Stimulated activated CD4-positive, alpha-beta T cell treated with anti-CD3 and anti-CD28 coated beads, Interleukin-12 subunit alpha, Interleukin-12 subunit beta, amount 100 ng/mL, for 4 hours (primary cell): ENCODE measurements around the gene TMEM154.

ENCODE experiments used
- DNase-seq: peaks from one replicate; pipeline ENCODE4 v3.0.0-alpha.2; 2020

The TMEM154 gene, protein sequence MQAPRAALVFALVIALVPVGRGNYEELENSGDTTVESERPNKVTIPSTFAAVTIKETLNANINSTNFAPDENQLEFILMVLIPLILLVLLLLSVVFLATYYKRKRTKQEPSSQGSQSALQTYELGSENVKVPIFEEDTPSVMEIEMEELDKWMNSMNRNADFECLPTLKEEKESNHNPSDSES

GRCh38 chr4:152679414-152680281 lies at the start of gene TMEM154:
TSS of gene TMEM154 (minus strand) at chr4:152679997. CDS start at chr4:152679933, 64 bp downstream.
- DNase-seq, result peak; percentile 45

GRCh38 chr4:152729466-152729865 lies 49.7 kb upstream of the TMEM154 start:
- DNase-seq, result no peak

DNA sequence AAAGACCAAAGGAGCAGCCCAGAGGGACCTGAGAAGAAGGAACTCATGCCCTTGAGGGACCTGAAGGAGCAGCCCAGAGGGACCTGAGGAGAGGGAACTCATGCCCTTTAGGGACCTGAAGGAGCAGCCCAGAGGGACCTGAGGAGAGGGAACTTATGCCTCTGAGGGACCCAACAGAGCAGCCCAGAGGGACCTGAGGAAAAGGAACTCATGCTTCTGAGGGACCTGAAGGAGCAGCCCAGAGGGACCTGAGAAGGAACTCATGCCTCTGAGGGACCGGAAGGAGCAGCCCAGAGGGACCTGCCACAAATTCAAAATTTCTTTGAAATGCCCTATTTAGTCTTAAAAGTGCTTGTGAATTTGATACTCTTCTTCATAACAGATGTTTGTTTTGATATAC lies 48.5 kb upstream of the TMEM154 start:
- no peak for DNase-seq

DNA sequence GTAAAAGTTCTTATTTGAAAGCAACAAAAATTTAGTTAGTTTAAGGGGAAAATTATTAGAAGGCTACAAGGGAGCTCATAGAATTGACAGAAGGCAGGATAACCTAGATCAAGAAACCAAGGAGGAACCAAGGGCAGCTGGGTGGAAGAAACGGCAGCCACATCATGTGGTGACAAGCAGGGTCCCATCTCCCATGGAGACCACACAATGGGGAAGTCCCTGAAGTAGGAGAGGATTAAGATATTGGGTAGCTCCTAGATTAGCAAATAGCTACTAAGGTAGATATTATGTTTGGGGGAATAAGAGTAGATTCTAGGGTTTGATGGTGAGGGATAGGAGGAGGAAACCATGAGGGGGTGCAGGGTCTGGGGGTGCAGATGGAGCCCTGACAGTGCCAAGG lies 48.0 kb upstream of the TMEM154 start:
- no peak for DNase-seq

- DNase-seq, result no peak
These were observed 44.7 kb upstream of the TMEM154 start for GRCh38 chr4:152724494-152724893.

GRCh38 chr4:152723236-152723635 lies 43.4 kb upstream of the TMEM154 start:
- DNase-seq, result no peak

DNA sequence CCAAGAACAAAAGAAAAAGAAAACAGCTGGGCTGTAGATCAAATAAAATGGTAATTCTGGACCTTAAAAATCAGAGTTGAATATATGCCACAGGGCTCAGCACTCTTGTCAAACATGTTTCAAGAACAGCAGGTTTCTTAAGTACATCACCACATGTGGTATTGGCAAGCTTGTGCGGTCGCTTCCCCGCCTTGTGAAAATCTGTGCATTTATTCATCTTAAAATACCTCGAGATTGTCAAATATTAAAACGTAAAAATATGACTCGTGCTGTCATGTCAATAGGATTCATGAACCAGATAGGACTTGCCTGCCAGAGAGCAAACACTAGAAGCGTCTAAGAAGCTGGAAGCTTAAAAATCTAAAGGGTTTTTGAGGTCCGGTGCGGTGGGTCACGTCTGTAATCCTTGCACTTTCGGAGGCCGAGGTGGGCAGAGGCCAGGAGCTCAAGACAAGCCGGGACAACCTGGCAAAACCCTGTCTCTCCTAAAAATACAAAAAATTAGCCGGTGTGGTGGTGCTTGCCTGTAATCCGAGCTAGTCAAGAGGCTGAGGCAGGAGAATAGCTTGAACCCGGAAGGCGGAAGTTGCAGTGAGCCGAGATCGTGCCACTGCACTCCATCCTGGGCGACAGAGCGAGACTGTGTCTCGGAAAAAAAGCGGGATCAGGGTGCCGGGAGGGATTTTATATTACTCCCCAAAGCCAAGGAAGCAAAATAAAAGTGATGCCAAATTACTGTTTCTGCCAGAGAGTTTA lies 40.2 kb upstream of the TMEM154 start:
- no peak for DNase-seq

DNA sequence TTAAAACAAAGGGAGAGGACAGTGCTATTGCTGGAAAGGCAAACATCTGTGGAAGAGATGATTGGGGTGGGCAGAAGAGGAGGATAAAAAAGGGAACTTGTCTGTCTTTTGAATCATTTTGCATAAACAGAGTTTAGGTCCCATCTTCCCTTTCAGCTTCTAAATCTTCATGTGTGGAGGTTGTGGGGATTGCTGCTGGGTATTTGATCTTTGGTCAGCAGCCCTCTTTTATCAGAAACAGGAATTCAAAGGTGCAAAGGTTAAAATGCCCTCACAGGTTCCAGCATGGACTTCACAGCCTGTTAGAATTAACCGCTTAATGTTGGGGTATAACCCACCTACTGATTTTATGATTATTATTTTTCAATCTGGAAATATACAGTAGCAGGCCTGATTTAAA lies 39.5 kb upstream of the TMEM154 start:
- no peak for DNase-seq

GRCh38 chr4:152715076-152715475 lies 35.3 kb upstream of the TMEM154 start:
- DNase-seq, result no peak

DNA sequence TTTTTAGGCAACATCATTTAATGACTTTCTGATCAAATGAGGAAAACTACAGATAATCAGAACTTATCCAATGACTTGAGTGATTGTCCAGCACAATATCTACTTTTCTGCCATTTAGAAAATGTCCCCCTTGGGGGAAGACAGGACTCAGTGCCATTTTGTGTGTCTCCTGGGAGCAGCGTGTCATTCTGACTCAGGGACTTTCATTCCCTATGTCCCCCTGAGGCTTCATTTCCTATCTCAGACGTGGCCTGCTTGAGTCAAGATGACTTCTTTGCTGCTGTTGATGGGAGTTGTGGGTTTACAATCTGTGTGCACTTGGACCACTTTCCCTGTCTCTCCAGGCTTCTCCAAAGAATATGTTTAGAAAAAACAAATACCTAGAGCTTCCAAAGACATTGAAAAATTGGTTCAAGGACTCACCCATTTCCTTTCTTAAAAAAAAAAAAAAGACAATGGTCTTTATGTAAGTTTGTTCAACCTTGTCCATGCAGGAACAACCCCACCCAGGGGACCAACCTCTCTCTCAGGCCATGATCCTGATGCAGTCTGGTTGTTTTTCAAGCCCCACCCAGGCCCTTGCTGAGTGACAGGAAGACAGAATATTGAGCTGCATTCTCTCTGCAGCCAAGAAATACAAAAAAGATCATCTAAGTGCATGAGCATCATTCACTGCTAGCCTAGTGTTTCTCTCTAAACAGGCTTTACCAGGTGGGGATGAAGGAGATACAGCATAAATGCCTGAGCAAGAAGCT lies 34.3 kb upstream of the TMEM154 start:
- DNase-seq, result no peak

DNA sequence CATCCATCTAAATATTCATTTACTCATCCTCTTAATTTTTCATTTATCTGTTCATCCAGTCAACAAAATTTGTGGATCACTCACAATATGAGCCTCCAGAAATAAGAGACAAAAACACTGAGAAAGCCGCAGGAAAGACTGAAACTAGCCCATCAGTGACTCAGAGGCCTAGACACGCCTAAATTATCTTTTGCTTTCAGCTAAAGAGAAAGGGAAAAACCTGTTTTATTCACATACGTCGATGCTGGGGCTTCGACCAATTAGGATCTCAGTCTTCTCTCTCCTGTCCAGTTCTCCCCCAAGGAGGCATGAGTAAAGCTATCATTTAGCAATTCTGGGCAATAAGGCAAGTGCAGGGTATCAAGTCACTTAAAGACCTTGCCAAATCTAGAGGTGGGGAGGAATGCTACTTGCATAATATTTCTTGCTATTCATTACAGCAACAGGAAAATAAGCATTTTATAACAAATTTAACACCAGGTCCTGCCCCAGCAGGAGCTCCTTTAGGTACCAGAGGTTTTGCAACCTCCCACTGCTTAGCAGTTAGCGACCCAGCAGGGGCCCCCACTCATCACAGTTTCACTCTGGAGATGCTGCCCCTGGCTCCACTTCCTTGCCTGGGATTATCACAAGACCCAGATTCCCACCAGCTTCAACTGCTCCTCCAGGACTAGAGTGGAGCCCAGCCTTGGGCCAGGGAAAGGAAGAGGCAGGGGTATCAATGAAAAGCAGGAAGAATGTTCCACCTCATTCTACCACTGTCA lies 30.1 kb upstream of the TMEM154 start:
- DNase-seq, result no peak

DNA sequence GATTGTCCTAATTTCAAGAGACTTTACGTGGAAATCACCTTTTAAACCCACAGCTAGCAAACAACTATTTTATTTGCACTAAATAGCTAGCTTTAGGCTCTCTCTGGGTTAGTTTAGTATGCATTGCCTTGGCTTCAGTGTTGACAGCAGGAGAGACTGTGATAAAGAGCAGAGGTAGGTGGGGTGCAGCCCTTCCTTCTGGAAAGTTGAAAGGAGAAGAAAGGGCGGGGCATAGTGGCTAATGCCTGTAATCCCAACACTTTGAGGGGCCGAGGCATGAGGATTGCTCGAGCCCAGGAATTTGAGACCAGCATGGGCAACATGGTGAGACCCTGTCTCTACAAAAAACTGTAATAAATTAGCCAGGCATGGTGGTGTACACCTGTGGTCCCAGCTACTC lies 29.0 kb upstream of the TMEM154 start:
- no peak for DNase-seq

GRCh38 chr4:152708361-152708760 lies 28.6 kb upstream of the TMEM154 start:
- no peak for DNase-seq

DNA sequence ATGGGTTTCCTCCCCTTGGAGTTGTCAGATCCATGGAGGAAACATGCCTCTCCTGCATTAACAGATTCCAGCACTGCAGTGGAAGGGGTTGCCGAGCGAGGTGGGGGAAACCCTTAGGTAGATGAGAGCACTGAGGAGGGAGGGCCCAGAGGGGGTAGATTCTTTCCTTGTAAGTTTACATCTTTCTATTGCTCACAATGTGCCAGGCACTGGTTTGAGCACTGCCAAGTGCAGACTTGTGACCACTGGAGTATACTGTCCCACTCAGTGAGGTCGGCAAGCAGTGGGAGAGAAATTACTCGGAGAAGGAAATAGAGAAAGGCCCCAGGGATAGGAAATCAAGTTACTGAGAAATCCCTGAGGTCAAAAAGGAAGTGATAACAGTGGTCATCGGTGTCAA lies 27.8 kb upstream of the TMEM154 start:
- DNase-seq, result no peak

DNA sequence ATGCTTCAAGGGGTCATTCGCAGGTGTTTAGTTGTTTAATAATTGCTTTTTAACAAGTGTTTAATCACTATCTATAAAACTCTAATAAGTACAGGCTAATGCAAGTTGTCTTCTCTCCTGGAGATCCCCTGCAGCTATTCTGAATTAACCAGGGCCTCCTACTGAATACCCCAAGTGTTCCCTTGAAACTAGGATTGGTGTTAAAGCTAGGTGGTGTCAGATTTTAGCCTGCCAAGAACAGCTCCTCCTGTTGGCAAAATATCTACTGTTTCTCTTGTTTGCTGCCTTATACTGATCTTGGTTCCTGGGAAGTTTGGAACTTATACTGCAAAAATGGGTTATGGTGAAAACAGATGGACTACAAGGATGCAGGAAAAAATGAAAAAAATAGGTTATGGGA lies 26.1 kb upstream of the TMEM154 start:
- no peak for DNase-seq

GRCh38 chr4:152704788-152705187 lies 25.0 kb upstream of the TMEM154 start:
- DNase-seq, result no peak

DNA sequence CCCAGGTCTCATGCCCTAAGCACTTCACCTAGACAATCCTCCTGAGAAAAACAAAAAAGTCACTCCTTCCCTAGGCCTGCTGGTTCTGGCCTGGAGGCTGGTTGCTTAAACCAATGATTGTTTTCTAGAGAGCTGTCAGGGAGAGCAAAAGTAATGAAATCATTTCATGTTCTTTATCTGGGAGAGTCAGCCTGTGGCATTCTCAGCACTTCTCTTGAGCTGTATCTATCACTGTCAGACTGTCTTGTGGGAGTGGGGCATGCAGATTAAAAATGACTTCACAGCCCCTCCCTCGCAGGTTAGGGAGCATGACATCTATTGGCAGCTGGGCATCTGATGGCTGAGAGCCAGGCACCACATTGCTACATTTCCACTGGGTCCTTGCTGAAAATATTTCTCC lies 20.4 kb upstream of the TMEM154 start:
- DNase-seq, result no peak

DNA sequence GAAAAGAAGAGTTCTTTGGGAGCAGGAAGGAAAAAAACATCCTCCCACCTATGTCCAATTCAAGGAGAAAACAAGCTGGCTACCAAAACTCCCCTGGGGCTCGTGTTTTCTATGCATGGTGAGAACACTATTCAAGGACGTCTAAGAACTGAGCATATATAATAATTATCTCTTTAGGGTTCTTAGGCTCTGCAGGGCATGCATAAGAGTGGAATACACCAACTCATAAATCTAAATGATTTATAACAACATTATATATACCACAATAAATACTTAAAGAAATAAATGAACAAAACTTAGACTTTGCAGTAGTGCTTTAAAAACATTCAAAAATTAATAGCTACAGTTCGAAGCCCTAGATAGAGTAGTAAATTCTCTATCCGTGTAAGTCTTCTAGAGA lies 19.5 kb upstream of the TMEM154 start:
- no peak for DNase-seq

DNA sequence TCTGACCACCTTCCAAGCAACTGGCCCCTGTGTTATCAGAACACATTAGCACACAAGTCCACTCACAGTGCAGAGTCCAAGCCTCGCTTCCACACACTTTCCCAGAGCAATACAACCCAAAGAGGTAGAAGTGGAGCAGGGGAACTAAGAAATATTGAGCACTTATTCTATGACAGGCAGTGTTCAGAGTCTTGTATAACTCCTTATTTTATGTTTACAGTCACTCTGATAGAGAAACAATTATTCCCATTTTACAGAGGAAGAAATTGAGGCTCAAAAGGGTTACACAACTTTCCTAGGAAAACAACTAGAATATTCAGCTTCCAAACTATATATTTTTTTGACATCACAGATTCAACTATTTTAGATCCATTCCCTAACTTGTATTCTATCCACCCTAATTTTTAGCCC lies 18.3 kb upstream of the TMEM154 start:
- no peak for DNase-seq

DNA sequence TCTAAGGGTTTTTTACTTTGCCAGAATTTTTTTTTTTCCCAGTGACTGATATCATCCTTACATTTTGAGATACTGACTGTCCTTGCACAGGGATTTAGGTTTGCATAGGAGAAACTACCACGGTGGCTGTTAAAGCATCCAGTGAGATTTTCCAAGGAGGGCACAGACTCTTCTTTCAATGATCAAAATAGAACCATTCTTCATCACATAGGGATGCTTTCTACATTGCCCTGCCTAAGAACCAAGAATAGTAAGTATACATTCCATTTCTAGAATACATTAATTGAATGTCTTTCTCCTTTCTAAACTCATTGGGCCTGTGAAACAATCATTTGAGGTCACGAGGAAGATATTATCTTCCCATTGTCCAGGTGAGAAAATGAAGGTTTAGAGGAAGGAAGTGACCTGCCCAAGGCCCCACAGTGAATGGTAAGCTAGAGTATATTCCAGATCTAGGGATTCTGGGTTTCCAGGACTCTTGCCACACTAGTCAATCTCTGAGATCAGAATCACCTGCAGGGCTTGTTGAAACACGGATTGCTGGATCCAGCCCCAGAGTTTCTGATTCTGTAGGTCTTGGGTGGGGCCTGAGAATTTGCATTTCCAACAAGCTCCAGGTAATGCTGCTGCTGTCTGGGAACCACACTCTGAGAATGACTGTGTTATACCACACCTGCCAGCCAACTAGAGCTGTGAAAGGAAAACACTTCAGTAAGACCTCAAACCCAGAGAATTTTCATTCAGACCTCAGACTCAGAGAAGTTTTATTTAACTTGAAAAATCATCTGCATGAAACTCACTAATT lies 17.7 kb upstream of the TMEM154 start:
- no peak for DNase-seq

- peak; percentile 21 for DNase-seq
These were observed 17.0 kb upstream of the TMEM154 start for GRCh38 chr4:152696764-152697261.
